ENCODE results near the gene SPATA2. TPM values are rescaled to one million over a fixed set of nuclear protein-coding genes. Genes with fewer than 3 reads are reported as not detected.

The SPATA2 gene
- total RNA-seq, 1 donor from 2014 or later, result 4.0 TPM

DNA sequence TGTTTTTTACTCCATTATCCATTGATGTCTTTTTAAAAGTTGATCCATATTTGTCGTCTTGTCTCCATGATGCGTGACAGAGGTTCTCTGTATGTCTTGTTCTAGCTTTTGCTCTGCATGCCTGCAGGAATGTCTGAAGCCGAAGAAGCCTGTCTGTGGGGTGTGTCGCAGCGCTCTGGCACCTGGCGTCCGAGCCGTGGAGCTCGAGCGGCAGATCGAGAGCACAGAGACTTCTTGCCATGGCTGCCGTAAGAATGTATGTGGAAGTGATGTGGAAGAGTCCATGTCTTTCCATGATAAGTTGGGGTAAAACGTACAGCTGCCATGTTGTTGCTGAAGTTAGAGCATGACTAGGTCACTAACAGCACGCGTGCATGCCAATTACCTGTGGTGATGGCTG is 26.1 kb upstream of the SPATA2 start:
- DNase-seq (ENCODE audit: low spot score), result no peak
- H2AFZ ChIP-seq (replicated peaks), result no peak overlapping the region
- Mint-ChIP-seq H3K9me3 (no peaks in the 10 kb centered on the region), H3K27ac (peak overlapping the region; percentile 58), H3K36me3 (peaks cover 20% of the 10 kb centered on the region), H3K4me3 (no peak overlapping the region), H3K27me3 (ENCODE audit: insufficient read depth, low read depth) (no peaks in the 10 kb centered on the region), H3K4me1 (peaks cover 25% of the 10 kb centered on the region)
- no peaks in the 10 kb centered on the region for H3F3A ChIP-seq (ENCODE audit: low read depth)
- no peak overlapping the region for H3K27ac ChIP-seq
- no peaks in the 10 kb centered on the region for H3K27me3 ChIP-seq
- no peak overlapping the region for H3K4me3 ChIP-seq
- H3K9me3 ChIP-seq (ENCODE audit: low read depth), result no peaks in the 10 kb centered on the region
- peaks cover 77% of the 10 kb centered on the region for H3K79me2 ChIP-seq (ENCODE audit: low read depth)
- TF ChIP-seq EZH2phosphoT487 (IDR thresholded peaks at IDR 0.05) (no peak), EZH2 (IDR thresholded peaks at IDR 0.05) (no peak)
- TF ChIP-seq, protein P1, sequence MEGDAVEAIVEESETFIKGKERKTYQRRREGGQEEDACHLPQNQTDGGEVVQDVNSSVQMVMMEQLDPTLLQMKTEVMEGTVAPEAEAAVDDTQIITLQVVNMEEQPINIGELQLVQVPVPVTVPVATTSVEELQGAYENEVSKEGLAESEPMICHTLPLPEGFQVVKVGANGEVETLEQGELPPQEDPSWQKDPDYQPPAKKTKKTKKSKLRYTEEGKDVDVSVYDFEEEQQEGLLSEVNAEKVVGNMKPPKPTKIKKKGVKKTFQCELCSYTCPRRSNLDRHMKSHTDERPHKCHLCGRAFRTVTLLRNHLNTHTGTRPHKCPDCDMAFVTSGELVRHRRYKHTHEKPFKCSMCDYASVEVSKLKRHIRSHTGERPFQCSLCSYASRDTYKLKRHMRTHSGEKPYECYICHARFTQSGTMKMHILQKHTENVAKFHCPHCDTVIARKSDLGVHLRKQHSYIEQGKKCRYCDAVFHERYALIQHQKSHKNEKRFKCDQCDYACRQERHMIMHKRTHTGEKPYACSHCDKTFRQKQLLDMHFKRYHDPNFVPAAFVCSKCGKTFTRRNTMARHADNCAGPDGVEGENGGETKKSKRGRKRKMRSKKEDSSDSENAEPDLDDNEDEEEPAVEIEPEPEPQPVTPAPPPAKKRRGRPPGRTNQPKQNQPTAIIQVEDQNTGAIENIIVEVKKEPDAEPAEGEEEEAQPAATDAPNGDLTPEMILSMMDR (IDR thresholded peaks at IDR 0.05), result no peak
- H3K36me3 ChIP-seq, result peaks cover 5% of the 10 kb centered on the region
- peaks cover 34% of the 10 kb centered on the region for H4K20me1 ChIP-seq (ENCODE audit: low read depth)
- H3K9ac ChIP-seq, result no peak overlapping the region
- H3K4me1 ChIP-seq, result peaks cover 15% of the 10 kb centered on the region
- no peak overlapping the region for H3K4me2 ChIP-seq

DNA sequence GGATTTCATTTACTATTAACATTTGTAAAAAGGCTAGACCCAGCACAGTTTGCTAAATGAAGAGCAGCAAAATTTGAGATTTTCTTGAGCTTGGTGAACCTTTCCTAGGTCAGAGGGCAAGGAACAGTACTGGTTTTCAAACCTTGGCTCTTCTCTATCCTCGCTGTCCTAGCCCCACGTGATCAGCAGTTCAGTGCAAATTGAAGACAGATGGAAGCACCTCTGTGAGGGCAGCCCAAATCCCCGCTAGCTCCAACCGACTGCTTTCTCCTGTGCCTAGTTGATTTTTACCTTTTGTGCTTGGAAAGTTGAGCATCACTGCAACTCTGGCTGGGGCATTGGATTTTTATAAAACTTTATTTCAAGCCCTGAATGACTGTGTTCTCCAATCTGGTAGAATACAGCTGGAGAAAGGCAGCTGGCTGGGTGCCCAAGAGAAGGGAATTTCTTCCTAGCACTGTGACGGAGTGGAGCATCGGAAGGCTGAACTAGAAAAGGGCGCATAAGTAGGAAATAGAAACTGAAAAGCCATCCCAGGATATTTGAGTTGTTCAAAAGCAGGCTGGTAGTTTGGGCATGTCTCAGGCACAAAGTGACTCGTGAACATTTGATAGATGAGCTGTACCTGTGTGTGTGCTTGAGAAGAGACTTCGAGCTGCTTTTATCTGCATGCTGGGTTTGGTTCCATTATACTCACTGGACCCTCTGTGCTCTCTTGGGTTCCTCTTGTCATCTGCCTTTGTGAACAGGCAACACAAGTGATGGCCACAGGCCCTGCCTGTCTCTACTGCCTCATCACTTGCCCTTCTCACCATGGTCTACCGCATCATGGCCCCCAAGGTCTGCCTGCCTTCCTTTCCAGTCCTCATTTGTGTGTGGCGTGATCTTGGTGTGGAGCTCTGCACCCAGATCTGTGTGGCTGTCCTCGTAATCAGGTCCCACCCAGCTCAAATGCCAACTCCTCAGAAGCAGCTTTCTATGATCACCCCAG is 23.1 kb upstream of the SPATA2 start:
- H4K20me1 ChIP-seq (ENCODE audit: low read depth), result peaks cover 34% of the 10 kb centered on the region
- peak overlapping the region; percentile 71 for H3K4me3 Mint-ChIP-seq
- peaks cover 71% of the 10 kb centered on the region for H3K79me2 ChIP-seq (ENCODE audit: low read depth)
- TF ChIP-seq EZH2phosphoT487 (IDR thresholded peaks at IDR 0.05), result no peak
- TF ChIP-seq, protein P1 (IDR thresholded peaks at IDR 0.05), result no peak
- no peak for TF ChIP-seq EZH2 (IDR thresholded peaks at IDR 0.05)
- no peaks in the 10 kb centered on the region for H3K9me3 ChIP-seq (ENCODE audit: low read depth)
- no peaks in the 10 kb centered on the region for H3K36me3 ChIP-seq
- no peak overlapping the region for H3K27ac ChIP-seq
- no peak overlapping the region for H3K9ac ChIP-seq
- no peak overlapping the region for H2AFZ ChIP-seq (replicated peaks)
- H3K27ac Mint-ChIP-seq, result no peak overlapping the region
- H3K9me3 Mint-ChIP-seq, result no peaks in the 10 kb centered on the region
- peak overlapping the region; percentile 92 for H3K4me3 ChIP-seq
- H3K4me1 Mint-ChIP-seq, result peaks cover 28% of the 10 kb centered on the region
- peaks cover 10% of the 10 kb centered on the region for H3K36me3 Mint-ChIP-seq
- peaks cover 15% of the 10 kb centered on the region for H3K4me1 ChIP-seq
- H3K4me2 ChIP-seq, result peak overlapping the region; percentile 80
- DNase-seq (ENCODE audit: low spot score), result no peak
- no peaks in the 10 kb centered on the region for H3K27me3 ChIP-seq
- H3F3A ChIP-seq (ENCODE audit: low read depth), result no peaks in the 10 kb centered on the region
- no peaks in the 10 kb centered on the region for H3K27me3 Mint-ChIP-seq (ENCODE audit: insufficient read depth, low read depth)

- DNase-seq (ENCODE audit: low spot score), result no peak
- Mint-ChIP-seq H3K27me3 (ENCODE audit: insufficient read depth, low read depth) (no peaks in the 10 kb centered on the region), H3K9me3 (no peaks in the 10 kb centered on the region), H3K27ac (no peak overlapping the region), H3K4me1 (peaks cover 28% of the 10 kb centered on the region), H3K36me3 (peaks cover 10% of the 10 kb centered on the region), H3K4me3 (peak overlapping the region; percentile 99)
- Histone ChIP-seq H3K4me1 (peaks cover 15% of the 10 kb centered on the region), H3K27ac (no peak overlapping the region), H2AFZ (replicated peaks) (no peak overlapping the region), H4K20me1 (ENCODE audit: low read depth) (peaks cover 29% of the 10 kb centered on the region), H3K9me3 (ENCODE audit: low read depth) (no peaks in the 10 kb centered on the region), H3K4me3 (peak overlapping the region; percentile 92), H3K9ac (peak overlapping the region; percentile 64), H3K36me3 (no peaks in the 10 kb centered on the region), H3K79me2 (ENCODE audit: low read depth) (peaks cover 60% of the 10 kb centered on the region), H3F3A (ENCODE audit: low read depth) (no peaks in the 10 kb centered on the region), H3K27me3 (no peaks in the 10 kb centered on the region), H3K4me2 (peak overlapping the region; percentile 80)
- TF ChIP-seq EZH2 (IDR thresholded peaks at IDR 0.05) (no peak), EZH2phosphoT487 (IDR thresholded peaks at IDR 0.05) (no peak)
- TF ChIP-seq, protein P1 (IDR thresholded peaks at IDR 0.05), result no peak
Measured at GRCh38 chr20:49937027-49937929, 21.9 kb upstream of the SPATA2 start.
